DND-41 (cell line): ENCODE measurements around the gene ADAMTSL5.

Source experiments
- CTCF ChIP-seq: IDR thresholded peaks from 2 replicates; pipeline ENCODE4 v1.5.1; 2012; ENCODE audit warnings: borderline replicate concordance, low read length, moderate library complexity, mild to moderate bottlenecking; ENCODE audit not compliant: poor library complexity, severe bottlenecking; ENCODE audit errors: extremely low read depth
- EZH2 ChIP-seq: IDR thresholded peaks from 3 replicates; pipeline ENCODE4 v1.6.1; 2012; ENCODE audit warnings: borderline replicate concordance, low read depth, mild to moderate bottlenecking, moderate library complexity, low read length, inconsistent platforms; ENCODE audit not compliant: severe bottlenecking

GRCh38 chr19:1549332-1549945, 36.6 kb upstream of the ADAMTSL5 start:
- TF ChIP-seq CTCF (no peak), EZH2 (no peak)
